OCI-LY1 (cell line): Measurements from ENCODE around the gene PHYHD1.

ENCODE experiments used
- EZH2 ChIP-seq: fragments of 200-600 bp; sonication (generic), shearing (Covaris generic); IDR thresholded peaks from 2 replicates; pipeline ENCODE4 v1.8.0; 2017; ENCODE audit warnings: borderline replicate concordance, mixed run types, mild to moderate bottlenecking, antibody characterized with exemption, low read length, moderate library complexity, mixed read lengths
- TF ChIP-seq, protein P1 (sequence below): fragments of 200-600 bp; sonication (generic), shearing (Covaris generic); IDR thresholded peaks from 2 replicates; pipeline ENCODE4 v1.5.1; 2017; ENCODE audit warnings: mild to moderate bottlenecking, antibody characterized with exemption, low read length, moderate library complexity, mixed read lengths

GRCh38 chr9:128946571-128947276 is 25.9 kb downstream of the PHYHD1 start:
- TF ChIP-seq, protein P1, sequence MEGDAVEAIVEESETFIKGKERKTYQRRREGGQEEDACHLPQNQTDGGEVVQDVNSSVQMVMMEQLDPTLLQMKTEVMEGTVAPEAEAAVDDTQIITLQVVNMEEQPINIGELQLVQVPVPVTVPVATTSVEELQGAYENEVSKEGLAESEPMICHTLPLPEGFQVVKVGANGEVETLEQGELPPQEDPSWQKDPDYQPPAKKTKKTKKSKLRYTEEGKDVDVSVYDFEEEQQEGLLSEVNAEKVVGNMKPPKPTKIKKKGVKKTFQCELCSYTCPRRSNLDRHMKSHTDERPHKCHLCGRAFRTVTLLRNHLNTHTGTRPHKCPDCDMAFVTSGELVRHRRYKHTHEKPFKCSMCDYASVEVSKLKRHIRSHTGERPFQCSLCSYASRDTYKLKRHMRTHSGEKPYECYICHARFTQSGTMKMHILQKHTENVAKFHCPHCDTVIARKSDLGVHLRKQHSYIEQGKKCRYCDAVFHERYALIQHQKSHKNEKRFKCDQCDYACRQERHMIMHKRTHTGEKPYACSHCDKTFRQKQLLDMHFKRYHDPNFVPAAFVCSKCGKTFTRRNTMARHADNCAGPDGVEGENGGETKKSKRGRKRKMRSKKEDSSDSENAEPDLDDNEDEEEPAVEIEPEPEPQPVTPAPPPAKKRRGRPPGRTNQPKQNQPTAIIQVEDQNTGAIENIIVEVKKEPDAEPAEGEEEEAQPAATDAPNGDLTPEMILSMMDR = no peak
- no peak for TF ChIP-seq EZH2
